Stimulated activated CD8-positive, alpha-beta memory T cell treated with anti-CD3 and anti-CD28 coated beads, Interleukin-2, amount 100 ng/mL, for 48 hours (primary cell): Measurements from ENCODE around the gene CFAP53.

Experiments used
- DNase-seq, 2 donors: peaks; one replicate each; pipeline ENCODE4 v3.0.0-alpha.2; 2020; ENCODE audit warnings: low read depth in 2 of 2

Gene CFAP53

DNA sequence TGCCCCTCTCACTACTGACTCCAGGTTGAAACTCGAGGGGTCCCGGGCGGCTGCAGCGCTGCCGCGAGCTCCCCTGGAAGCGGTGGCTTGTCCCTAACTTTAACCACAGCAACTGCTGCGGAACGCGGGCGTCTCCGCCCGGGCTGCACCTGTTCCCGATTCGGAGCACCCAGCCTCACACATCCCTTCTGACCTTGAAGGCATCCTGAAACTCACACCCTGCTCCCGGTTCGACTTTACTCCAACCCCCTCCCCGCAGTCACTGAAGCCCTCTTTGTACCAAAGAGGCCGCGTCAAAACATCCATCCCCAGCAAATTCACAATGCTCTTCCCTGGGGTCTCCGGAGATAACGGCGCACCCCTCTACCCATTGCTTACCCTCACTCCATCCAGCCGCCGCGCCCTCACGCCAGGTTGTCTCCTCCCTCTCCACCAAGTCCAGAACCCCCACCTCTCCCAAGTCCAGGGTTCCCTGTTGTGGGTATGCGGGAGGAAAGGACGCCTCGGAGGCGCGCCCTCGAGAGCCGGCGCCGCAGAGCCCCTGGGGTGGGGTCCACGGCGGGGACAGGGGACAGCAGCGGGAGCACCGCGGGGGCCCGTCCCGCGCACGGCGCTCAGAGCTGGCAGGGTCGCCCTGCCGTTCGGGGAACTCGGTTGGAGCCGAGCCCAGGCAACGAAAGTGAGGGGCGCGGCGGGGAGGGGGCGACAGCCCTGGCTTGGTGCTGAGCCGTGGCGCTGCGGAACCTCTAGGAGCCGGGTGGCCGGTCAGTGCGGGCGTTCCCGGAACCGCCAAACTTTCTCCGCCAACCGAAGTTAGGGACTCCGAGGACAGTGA lies 72.3 kb downstream of the CFAP53 start:
- DNase-seq, result no peak

DNA sequence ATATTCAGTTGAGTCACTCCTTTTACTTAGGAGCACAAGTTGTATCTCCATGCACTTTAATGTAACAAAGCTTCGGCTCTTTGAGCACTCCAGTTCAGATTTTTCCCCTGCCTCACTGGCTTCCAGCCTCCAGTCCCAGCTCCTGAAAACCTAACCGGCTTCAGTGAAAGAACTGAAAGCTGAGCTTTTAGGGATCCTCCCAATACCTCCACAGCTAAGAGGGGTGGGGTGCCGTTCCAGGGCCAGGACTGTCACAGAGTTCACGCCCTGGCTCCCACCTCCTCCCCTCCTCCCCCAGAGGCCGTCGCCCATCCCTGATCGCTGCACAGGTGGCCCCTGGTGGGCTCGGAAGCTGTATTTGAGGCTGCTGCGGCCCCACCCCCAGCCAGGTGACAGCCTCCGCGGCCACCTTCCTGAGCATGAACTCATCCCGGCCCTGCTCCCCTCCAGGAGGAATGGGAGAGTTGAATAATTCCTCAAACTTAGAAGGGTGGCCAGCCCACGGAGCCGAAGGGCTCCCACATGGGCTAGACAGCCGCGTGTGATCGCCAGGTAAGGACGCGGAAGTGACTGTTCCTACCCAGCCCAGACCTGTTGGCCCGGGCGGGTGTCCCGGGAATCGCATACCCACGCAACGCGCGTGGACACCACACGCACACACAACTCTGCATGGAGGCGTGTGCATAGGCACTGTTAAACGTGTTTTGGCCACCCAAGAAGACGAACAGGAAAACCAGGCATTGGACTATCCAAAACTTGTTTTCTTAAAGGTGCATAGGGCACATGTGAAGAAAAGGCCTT lies 73.1 kb downstream of the CFAP53 start:
- DNase-seq, result no peak

- DNase-seq, result no peak
These were observed 75.4 kb downstream of the CFAP53 start for GRCh38 chr18:50190926-50191325.

GRCh38 chr18:50190236-50190635 lies 76.1 kb downstream of the CFAP53 start:
- DNase-seq, result no peak

GRCh38 chr18:50189160-50189559 lies 77.1 kb downstream of the CFAP53 start:
- DNase-seq, result no peak

DNA sequence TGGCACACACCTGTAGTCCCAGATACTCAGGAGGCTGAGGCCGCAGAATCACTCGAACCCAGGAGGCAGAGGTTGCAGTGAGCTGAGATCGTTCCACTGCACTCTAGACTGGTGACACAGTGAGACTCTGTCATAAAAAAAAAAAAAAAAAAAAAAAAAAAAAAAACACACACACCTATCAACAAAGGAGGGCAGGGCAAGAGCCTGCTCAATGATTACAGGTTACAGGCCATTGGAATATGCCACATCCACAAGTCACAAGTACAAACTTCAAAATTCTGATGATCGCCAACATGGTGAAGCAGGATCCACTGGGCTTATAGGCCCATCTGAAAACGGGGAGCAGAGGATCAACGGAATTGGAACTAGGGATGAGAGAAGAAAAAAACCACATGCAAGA lies 77.6 kb downstream of the CFAP53 start:
- DNase-seq, result no peak

GRCh38 chr18:50187659-50188058 lies 78.6 kb downstream of the CFAP53 start:
- no peak for DNase-seq

DNA sequence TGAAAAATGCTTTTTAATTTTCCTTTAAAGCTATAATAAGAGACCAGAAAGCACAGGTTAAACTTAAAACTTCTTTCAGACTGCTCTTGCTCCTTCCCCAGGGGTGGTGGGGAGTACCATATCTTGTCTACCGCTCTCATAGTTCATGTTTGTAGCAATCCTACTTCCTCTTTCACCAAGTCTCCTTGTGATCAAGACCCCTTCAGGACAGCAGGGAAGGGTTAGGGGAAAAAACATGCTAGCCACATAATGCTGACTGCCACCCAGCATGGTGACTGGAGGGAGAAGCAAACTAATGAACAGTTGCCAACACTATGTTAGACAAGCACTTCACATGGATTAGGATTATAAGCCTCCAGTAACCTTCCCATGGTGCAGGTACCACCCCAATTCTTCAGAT lies 79.9 kb downstream of the CFAP53 start:
- DNase-seq, result no peak

DNA sequence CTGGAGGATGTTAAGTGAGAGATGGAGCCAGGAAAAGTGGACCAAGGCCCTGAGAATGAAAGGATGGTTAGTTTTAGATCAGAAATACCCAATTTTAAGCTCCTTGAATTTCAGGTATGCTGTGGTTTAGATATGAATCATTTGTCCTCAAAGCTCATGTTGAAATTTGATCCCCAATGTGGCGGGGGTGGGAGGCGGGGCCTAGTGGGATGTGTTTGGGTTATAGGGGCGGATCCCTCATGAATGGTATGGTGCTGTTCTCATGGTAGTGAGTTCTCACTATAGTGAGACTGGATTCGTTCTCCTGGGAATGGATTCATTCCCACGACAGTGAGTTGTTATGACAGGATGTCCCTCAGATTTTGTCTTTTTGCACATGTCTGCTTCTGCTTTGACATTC lies 82.7 kb downstream of the CFAP53 start:
- DNase-seq, result no peak

- DNase-seq, result no peak
These were observed 83.8 kb downstream of the CFAP53 start for GRCh38 chr18:50182511-50182910.

- no peak for DNase-seq
These were observed 84.7 kb downstream of the CFAP53 start for GRCh38 chr18:50181590-50181989.

DNA sequence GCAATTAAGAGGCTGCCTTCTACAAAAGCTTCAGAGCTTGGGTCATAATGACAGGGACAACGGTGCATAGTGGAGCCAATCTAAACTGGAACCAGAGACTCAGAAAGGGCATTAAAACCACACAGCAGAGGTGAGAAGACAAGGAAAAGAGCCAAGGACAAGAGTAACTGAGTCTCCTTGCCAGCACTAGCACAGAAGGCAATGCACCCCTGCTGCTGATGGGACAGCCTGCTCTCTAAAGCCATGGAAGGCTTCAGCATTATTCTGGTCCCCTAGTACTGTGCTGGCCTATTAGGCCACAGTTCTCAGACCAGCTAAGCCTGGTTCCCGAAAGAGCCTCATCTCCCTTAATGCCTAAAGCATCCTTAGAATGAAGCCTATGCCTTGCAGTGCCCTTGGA lies 86.8 kb downstream of the CFAP53 start:
- no peak for DNase-seq

DNA sequence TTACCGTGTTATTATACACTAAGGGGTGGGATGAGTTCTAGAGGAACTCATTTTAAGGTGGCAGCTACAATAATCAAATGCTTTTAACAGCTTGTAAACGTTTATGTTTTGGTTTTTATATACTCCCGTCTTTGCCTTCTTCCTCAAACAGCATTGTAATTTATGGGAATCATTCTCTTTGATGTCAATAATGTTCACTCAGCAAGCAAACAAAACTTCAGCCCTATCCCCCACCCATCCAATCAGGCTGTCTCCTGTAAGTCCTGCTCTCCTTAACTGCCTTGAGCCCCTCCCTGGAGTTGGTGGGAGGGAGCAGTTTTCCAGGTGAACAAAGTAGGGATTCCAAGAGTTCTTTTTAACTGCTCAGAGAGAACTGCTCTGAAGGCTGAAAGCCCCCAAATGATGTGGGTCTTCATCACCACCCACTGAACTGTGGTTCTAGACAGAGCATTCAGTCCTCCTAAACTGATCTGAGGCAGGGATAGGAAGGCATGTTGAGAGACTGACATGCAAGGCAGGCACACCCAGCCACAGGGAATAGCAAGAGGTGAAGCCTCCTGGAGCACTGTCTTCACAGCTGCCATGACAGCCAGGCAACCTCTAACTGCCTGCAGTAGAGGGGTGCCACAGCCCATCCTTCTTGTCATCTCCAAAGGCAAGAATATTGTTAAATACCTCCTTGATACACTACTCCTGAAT lies 88.9 kb downstream of the CFAP53 start:
- no peak for DNase-seq
